Esophagus muscularis mucosa (tissue), 3 donors: ENCODE measurements around the gene TSSK1B.

Experiments used
- POLR2A ChIP-seq: fragments of 450-650 bp; IDR thresholded peaks from one replicate; pipeline ENCODE4 v1.6.1; 2017; ENCODE audit warnings: antibody characterized with exemption, moderate library complexity, mild to moderate bottlenecking, low read depth
- TF ChIP-seq, protein P1 (sequence below), 3 experiments: fragments of 200-600 bp in 2 of 3; fragments of 450-650 bp in 1 of 3; sonication (generic) in 2 of 3; IDR thresholded peaks; one replicate each; pipeline ENCODE4 v1.5.1; 2017 to 2019; ENCODE audit warnings: antibody characterized with exemption in 3 of 3, mild to moderate bottlenecking in 2 of 3, moderate library complexity in 1 of 3

DNA sequence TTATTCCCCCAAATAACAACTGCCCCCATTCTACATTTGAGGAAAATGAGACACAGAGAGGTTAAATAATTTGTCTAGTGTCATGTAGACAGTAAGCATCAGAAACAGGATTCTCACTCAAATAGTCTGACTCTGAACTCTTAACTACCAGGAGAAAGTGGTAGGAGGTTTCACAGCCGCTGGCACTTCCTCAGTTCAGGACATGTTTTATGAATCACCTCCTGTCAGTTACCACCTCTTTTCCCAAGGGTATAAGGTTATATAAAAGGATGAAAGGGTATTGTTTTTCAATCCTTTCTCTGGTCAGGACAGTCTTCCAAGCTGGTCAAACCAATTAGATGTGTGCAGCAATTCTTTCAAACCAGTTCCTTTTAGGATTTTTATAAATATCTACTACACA is 52.1 kb downstream of the TSSK1B start:
- no peak for TF ChIP-seq POLR2A
- TF ChIP-seq, protein P1, sequence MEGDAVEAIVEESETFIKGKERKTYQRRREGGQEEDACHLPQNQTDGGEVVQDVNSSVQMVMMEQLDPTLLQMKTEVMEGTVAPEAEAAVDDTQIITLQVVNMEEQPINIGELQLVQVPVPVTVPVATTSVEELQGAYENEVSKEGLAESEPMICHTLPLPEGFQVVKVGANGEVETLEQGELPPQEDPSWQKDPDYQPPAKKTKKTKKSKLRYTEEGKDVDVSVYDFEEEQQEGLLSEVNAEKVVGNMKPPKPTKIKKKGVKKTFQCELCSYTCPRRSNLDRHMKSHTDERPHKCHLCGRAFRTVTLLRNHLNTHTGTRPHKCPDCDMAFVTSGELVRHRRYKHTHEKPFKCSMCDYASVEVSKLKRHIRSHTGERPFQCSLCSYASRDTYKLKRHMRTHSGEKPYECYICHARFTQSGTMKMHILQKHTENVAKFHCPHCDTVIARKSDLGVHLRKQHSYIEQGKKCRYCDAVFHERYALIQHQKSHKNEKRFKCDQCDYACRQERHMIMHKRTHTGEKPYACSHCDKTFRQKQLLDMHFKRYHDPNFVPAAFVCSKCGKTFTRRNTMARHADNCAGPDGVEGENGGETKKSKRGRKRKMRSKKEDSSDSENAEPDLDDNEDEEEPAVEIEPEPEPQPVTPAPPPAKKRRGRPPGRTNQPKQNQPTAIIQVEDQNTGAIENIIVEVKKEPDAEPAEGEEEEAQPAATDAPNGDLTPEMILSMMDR (IDR thresholded peaks at IDR 0.05), result no peak
